CD14-positive monocyte (primary cell): ENCODE data around the gene GABBR2. TPM values are rescaled to one million over a fixed set of nuclear protein-coding genes. Genes with fewer than 3 reads are reported as not detected.

ENCODE experiments used
- DNase-seq, 3 donors: peaks; one replicate each; pipeline ENCODE4 v3.0.0-alpha.2; 2011 to 2022
- H2AFZ ChIP-seq: 2 replicates; pipeline ENCODE4 v1.6.0; 2012; ENCODE audit warnings: mild to moderate bottlenecking, low read depth, low read length, inconsistent platforms; ENCODE audit not compliant: insufficient read depth, poor library complexity, severe bottlenecking
- H3K27ac ChIP-seq, 2 donors: 1 replicate in 1 of 2; 2 replicates in 1 of 2; pipeline ENCODE4 v1.5.1; 2012 to 2013; ENCODE audit warnings: low read length in 2 of 2, control low read depth in 1 of 2, inconsistent platforms in 1 of 2, low read depth in 1 of 2, mild to moderate bottlenecking in 1 of 2
- H3K27me3 ChIP-seq, 2 donors: one replicate each; pipeline versions ENCODE4 v1.6.0 to v1.6.1; 2011 to 2013; ENCODE audit warnings: low read length in 2 of 2; ENCODE audit not compliant: control insufficient read depth in 2 of 2, insufficient read depth in 2 of 2
- H3K36me3 ChIP-seq, 2 donors: replicated peaks in 1 of 2; 1 replicate in 1 of 2; 2 replicates in 1 of 2; pipeline versions ENCODE4 v1.5.1 to v1.6.1; 2012 to 2013; ENCODE audit warnings: low read length in 2 of 2, control low read depth in 1 of 2, inconsistent platforms in 1 of 2, mild to moderate bottlenecking in 1 of 2; ENCODE audit not compliant: insufficient read depth in 2 of 2, control insufficient read depth in 1 of 2
- H3K4me1 ChIP-seq, 2 donors: 1 replicate in 1 of 2; 2 replicates in 1 of 2; pipeline versions ENCODE4 v1.5.1 to v1.6.1; 2012 to 2013; ENCODE audit warnings: low read length in 2 of 2, control low read depth in 1 of 2, inconsistent platforms in 1 of 2, mild to moderate bottlenecking in 1 of 2, moderate library complexity in 1 of 2; ENCODE audit not compliant: insufficient read depth in 2 of 2, control insufficient read depth in 1 of 2
- H3K4me2 ChIP-seq: replicated peaks from 2 replicates; pipeline ENCODE3; 2012; ENCODE audit warnings: low read length, moderate library complexity, mild to moderate bottlenecking; ENCODE audit not compliant: poor library complexity, severe bottlenecking; ENCODE audit errors: extremely low read depth
- H3K4me3 ChIP-seq, 3 experiments: fragments of 200-600 bp in 1 of 3; sonication (generic) in 1 of 3; replicated peaks in 1 of 3; 1 replicate in 2 of 3; 2 replicates in 1 of 3; pipeline ENCODE4 v1.5.1; 2011 to 2013; ENCODE audit warnings: low read length in 3 of 3, mild to moderate bottlenecking in 3 of 3, control low read depth in 2 of 3, low read depth in 2 of 3, inconsistent platforms in 1 of 3, moderate library complexity in 1 of 3
- H3K79me2 ChIP-seq: 2 replicates; pipeline ENCODE4 v1.6.0; 2012; ENCODE audit warnings: mild to moderate bottlenecking, control low read depth, inconsistent platforms, low read length, moderate library complexity; ENCODE audit not compliant: insufficient read depth
- H3K9ac ChIP-seq: 2 replicates; pipeline ENCODE4 v1.6.0; 2017; ENCODE audit warnings: low read length, mild to moderate bottlenecking; ENCODE audit not compliant: insufficient read depth, poor library complexity, severe bottlenecking
- H3K9me3 ChIP-seq, 2 donors: replicated peaks in 1 of 2; 1 replicate in 1 of 2; 2 replicates in 1 of 2; pipeline versions ENCODE4 v1.5.1 to v1.6.1; 2012 to 2013; ENCODE audit warnings: low read length in 2 of 2, control low read depth in 1 of 2; ENCODE audit not compliant: control insufficient read depth in 1 of 2, insufficient read depth in 1 of 2
- H4K20me1 ChIP-seq: 2 replicates; pipeline ENCODE4 v1.6.0; 2012; ENCODE audit warnings: mild to moderate bottlenecking, low read length, control low read depth, moderate library complexity; ENCODE audit not compliant: insufficient read depth
- H3K27ac Mint-ChIP-seq, 7 donors: one replicate each; pipeline ENCODE4 v1.8.0; 2020; ENCODE audit warnings: mild to moderate bottlenecking in 7 of 7, mixed read lengths in 7 of 7, moderate library complexity in 6 of 7, inconsistent platforms in 2 of 7
- H3K27me3 Mint-ChIP-seq, 3 donors: one replicate each; pipeline ENCODE4 v1.8.0; 2021 to 2022; ENCODE audit warnings: low read depth in 3 of 3, mild to moderate bottlenecking in 3 of 3, mixed read lengths in 3 of 3, moderate library complexity in 3 of 3, inconsistent platforms in 1 of 3
- H3K36me3 Mint-ChIP-seq, 2 donors: one replicate each; pipeline ENCODE4 v1.8.0; 2020; ENCODE audit warnings: mixed read lengths in 2 of 2, inconsistent platforms in 1 of 2, mild to moderate bottlenecking in 1 of 2
- H3K4me1 Mint-ChIP-seq: one replicate; pipeline ENCODE4 v1.8.0; 2020; ENCODE audit warnings: mild to moderate bottlenecking, mixed read lengths
- H3K4me3 Mint-ChIP-seq, 2 donors: one replicate each; pipeline ENCODE4 v1.8.0; 2020; ENCODE audit warnings: mild to moderate bottlenecking in 2 of 2, mixed read lengths in 2 of 2, moderate library complexity in 1 of 2
- H3K9me3 Mint-ChIP-seq, 7 donors: one replicate each; pipeline ENCODE4 v1.8.0; 2020 to 2022; ENCODE audit warnings: mixed read lengths in 7 of 7, mild to moderate bottlenecking in 6 of 7, moderate library complexity in 6 of 7, inconsistent platforms in 2 of 7
- CTCF ChIP-seq: fragments of 200-600 bp; IDR thresholded peaks from one replicate; pipeline ENCODE4 v1.8.0; 2022; ENCODE audit warnings: antibody characterized with exemption, mild to moderate bottlenecking
- WGBS: methylation state at CpG from one replicate; pipeline ENCODE4 v1.1.5; 2013; ENCODE audit warnings: missing lambda C conversion rate; ENCODE audit not compliant: insufficient coverage; 5-methylcytosine and 5-hydroxymethylcytosine counted together
- intact Hi-C, 2 donors: fragments of 100-400 bp; cut with micrococcal nuclease; formaldehyde crosslinking; loops; one replicate each; pipeline versions ENCODE4 v1.15.0 to v1.15.1; 2023
- polyA plus RNA-seq, 3 donors: library from polyadenylated mRNA; depleted of rRNA in 1 of 3; unstranded in 2 of 3; stranded (reverse) in 1 of 3; fragments of 300-500 nt in 2 of 3; fragments of >200 nt in 1 of 3; fragmentation: Illumina TruSeq in 2 of 3; gene quantifications; 1 replicate in 2 of 3; 2 replicates in 1 of 3; pipeline ENCODE4 v1.2.3, GENCODE V29; 2012 to 2021

Gene GABBR2
- polyA plus RNA-seq, 3 donors, result not detected

- Histone ChIP-seq H3K9ac (no peak overlapping the region), H3K4me2 (no peak overlapping the region), H3K9me3 (no peaks in the 10 kb centered on the region), H4K20me1 (no peaks in the 10 kb centered on the region), H3K36me3 (no peaks in the 10 kb centered on the region), H2AFZ (no peak overlapping the region), H3K4me1 (peaks cover 15 to 20% of the 10 kb centered on the region in 2 donors), H3K79me2 (no peaks in the 10 kb centered on the region), H3K4me3 (no peak overlapping the region), H3K27ac (no peak overlapping the region), H3K27me3 (peaks cover 15 to 31% of the 10 kb centered on the region in 2 donors)
- H3K27me3 Mint-ChIP-seq, result peaks cover 32 to 65% (median 34%) of the 10 kb centered on the region in 3 donors
- H3K4me1 Mint-ChIP-seq, result peaks cover 20% of the 10 kb centered on the region
- 100% methylated on average over 3 of the region's 3 CpGs for WGBS
- intact Hi-C loops, result no loop called here
- no peak overlapping the region for H3K4me3 Mint-ChIP-seq
- no peak for DNase-seq
- peaks cover 0 to 6% (median 4%) of the 10 kb centered on the region in 7 donors for H3K9me3 Mint-ChIP-seq
- H3K27ac Mint-ChIP-seq, result no peak overlapping the region
- no peaks in the 10 kb centered on the region for H3K36me3 Mint-ChIP-seq
- no peak for TF ChIP-seq CTCF
Observed at GRCh38 chr9:98577446-98577845, 131.3 kb downstream of the GABBR2 start.

- peak overlapping the region in 1 of 7 donors; percentile 5 for H3K27ac Mint-ChIP-seq
Observed at GRCh38 chr9:98576859-98577258, 131.9 kb downstream of the GABBR2 start.

More at GRCh38 chr9:98576859-98577258, 131.9 kb downstream of the GABBR2 start:
- no peak for DNase-seq
- intact Hi-C loops, result no loop called here
- Histone ChIP-seq H3K4me3 (no peak overlapping the region), H3K9me3 (no peaks in the 10 kb centered on the region), H3K27ac (no peak overlapping the region), H2AFZ (no peak overlapping the region), H3K4me1 (peaks cover 15 to 20% of the 10 kb centered on the region in 2 donors), H3K27me3 (peaks cover 15 to 26% of the 10 kb centered on the region in 2 donors), H3K79me2 (no peaks in the 10 kb centered on the region), H3K9ac (no peak overlapping the region), H4K20me1 (no peaks in the 10 kb centered on the region), H3K36me3 (no peaks in the 10 kb centered on the region), H3K4me2 (no peak overlapping the region)
- peaks cover 20% of the 10 kb centered on the region for H3K4me1 Mint-ChIP-seq
- 93% methylated on average over 3 of the region's 3 CpGs for WGBS
- TF ChIP-seq CTCF, result no peak
- H3K27me3 Mint-ChIP-seq, result peaks cover 34 to 62% (median 36%) of the 10 kb centered on the region in 3 donors
- no peaks in the 10 kb centered on the region for H3K36me3 Mint-ChIP-seq
- peaks cover 0 to 6% (median 4%) of the 10 kb centered on the region in 7 donors for H3K9me3 Mint-ChIP-seq
- peak overlapping the region in 1 of 2 donors; percentile 30 for H3K4me3 Mint-ChIP-seq
